Mesenchymal stem cell (in vitro differentiated cells and primary cell): ENCODE data around the gene LRTM2.
A peak's percentile ranks its signal among the peaks of the same experiment; 100 is the strongest.

Source experiments
- DNase-seq: peaks from one replicate; pipeline ENCODE4 v3.0.0-alpha.2; 2013
- H2AFZ ChIP-seq: one replicate; pipeline ENCODE4 v1.6.1; 2013; ENCODE audit warnings: low read depth, mild to moderate bottlenecking, control low read depth, inconsistent platforms, low read length, moderate library complexity
- H2AK5ac ChIP-seq: 2 replicates; pipeline ENCODE4 v1.6.1; 2013; ENCODE audit warnings: low read length, moderate library complexity, mild to moderate bottlenecking, inconsistent platforms; ENCODE audit not compliant: severe bottlenecking
- H2BK120ac ChIP-seq: one replicate; pipeline ENCODE4 v1.6.1; 2013; ENCODE audit warnings: low read depth, mild to moderate bottlenecking, inconsistent platforms, low read length, moderate library complexity
- H2BK12ac ChIP-seq, 2 experiments: one replicate each; pipeline ENCODE4 v1.6.1; 2013; ENCODE audit warnings: inconsistent platforms in 2 of 2, low read length in 2 of 2, mild to moderate bottlenecking in 2 of 2, moderate library complexity in 2 of 2, control low read depth in 1 of 2
- H2BK15ac ChIP-seq: one replicate; pipeline ENCODE4 v1.6.1; 2013; ENCODE audit warnings: mild to moderate bottlenecking, low read depth, inconsistent platforms; ENCODE audit not compliant: poor library complexity, severe bottlenecking
- H2BK5ac ChIP-seq: 2 replicates; pipeline ENCODE4 v1.6.1; 2013; ENCODE audit warnings: low read depth, mild to moderate bottlenecking, low read length, control low read depth, inconsistent platforms; ENCODE audit not compliant: poor library complexity, severe bottlenecking
- H3K14ac ChIP-seq, 2 experiments: one replicate each; pipeline ENCODE4 v1.6.1; 2013; ENCODE audit warnings: inconsistent platforms in 2 of 2, low read length in 2 of 2, control low read depth in 1 of 2, mild to moderate bottlenecking in 1 of 2, moderate library complexity in 1 of 2
- H3K18ac ChIP-seq, 2 experiments: one replicate each; pipeline ENCODE4 v1.6.1; 2013; ENCODE audit warnings: inconsistent platforms in 2 of 2, low read length in 2 of 2, control low read depth in 1 of 2, low read depth in 1 of 2, mild to moderate bottlenecking in 1 of 2
- H3K23ac ChIP-seq, 2 experiments: one replicate each; pipeline ENCODE4 v1.6.1; 2013; ENCODE audit warnings: inconsistent platforms in 2 of 2, low read length in 2 of 2, mild to moderate bottlenecking in 2 of 2, moderate library complexity in 2 of 2, control low read depth in 1 of 2
- H3K27ac ChIP-seq: 2 replicates; pipeline ENCODE4 v1.5.1; 2013; ENCODE audit warnings: mild to moderate bottlenecking, moderate library complexity, low read length, control low read depth, inconsistent platforms; ENCODE audit not compliant: poor library complexity, severe bottlenecking
- H3K27me3 ChIP-seq, 2 experiments: 2 replicates each; pipeline versions ENCODE4 v1.6.1 to v1.7.0; 2013; ENCODE audit warnings: low read length in 2 of 2, mild to moderate bottlenecking in 2 of 2, moderate library complexity in 2 of 2, control low read depth in 1 of 2, inconsistent platforms in 1 of 2; ENCODE audit not compliant: control insufficient read depth in 1 of 2, insufficient read depth in 1 of 2
- H3K36me3 ChIP-seq, 2 experiments: 2 replicates each; pipeline versions ENCODE4 v1.6.1 to v1.7.0; 2013; ENCODE audit warnings: low read length in 2 of 2, control low read depth in 1 of 2, inconsistent platforms in 1 of 2, low read depth in 1 of 2, mild to moderate bottlenecking in 1 of 2; ENCODE audit not compliant: insufficient read depth in 2 of 2, control insufficient read depth in 1 of 2
- H3K4ac ChIP-seq, 2 experiments: one replicate each; pipeline ENCODE4 v1.6.1; 2013; ENCODE audit warnings: inconsistent platforms in 2 of 2, low read length in 2 of 2, mild to moderate bottlenecking in 2 of 2, moderate library complexity in 2 of 2, control low read depth in 1 of 2, low read depth in 1 of 2
- H3K4me1 ChIP-seq: 2 replicates; pipeline ENCODE4 v1.6.1; 2013; ENCODE audit warnings: low read depth, low read length, control low read depth; ENCODE audit not compliant: control insufficient read depth, insufficient read depth
- H3K4me2 ChIP-seq: 2 replicates; pipeline ENCODE4 v1.6.1; 2013; ENCODE audit warnings: low read length, mild to moderate bottlenecking, inconsistent platforms; ENCODE audit not compliant: poor library complexity, severe bottlenecking
- H3K4me3 ChIP-seq, 2 experiments: 2 replicates each; pipeline versions ENCODE4 v1.5.1 to v1.7.0; 2013; ENCODE audit warnings: low read length in 2 of 2, mild to moderate bottlenecking in 2 of 2, control low read depth in 1 of 2, low read depth in 1 of 2; ENCODE audit not compliant: insufficient read depth in 1 of 2
- H3K79me1 ChIP-seq: replicated peaks from 2 replicates; pipeline ENCODE4 v1.6.1; 2013; ENCODE audit warnings: mild to moderate bottlenecking, control low read depth, low read length, inconsistent platforms; ENCODE audit not compliant: poor library complexity, severe bottlenecking
- H3K9ac ChIP-seq: 2 replicates; pipeline ENCODE4 v1.7.0; 2013; ENCODE audit warnings: mild to moderate bottlenecking, low read length, moderate library complexity
- H3K9me3 ChIP-seq: 2 replicates; pipeline ENCODE4 v1.7.0; 2013; ENCODE audit warnings: mild to moderate bottlenecking, low read length; ENCODE audit not compliant: control insufficient read depth
- H4K8ac ChIP-seq: one replicate; pipeline ENCODE4 v1.6.1; 2013; ENCODE audit warnings: inconsistent platforms, mild to moderate bottlenecking, low read length, moderate library complexity
- H4K91ac ChIP-seq: one replicate; pipeline ENCODE4 v1.6.1; 2013; ENCODE audit warnings: mild to moderate bottlenecking, low read length, inconsistent platforms
- WGBS: methylation state at CpG from one replicate; pipeline ENCODE4 v1.1.7; 2013; ENCODE audit warnings: mixed read lengths; 5-methylcytosine and 5-hydroxymethylcytosine counted together

Gene LRTM2

GRCh38 chr12:1795785-1796514 is 24.4 kb upstream of the LRTM2 start:
- H2BK120ac ChIP-seq = no peak overlapping the region
- no peaks in the 10 kb centered on the region for H3K27me3 ChIP-seq
- H4K91ac ChIP-seq = no peak overlapping the region
- H3K36me3 ChIP-seq = peaks cover 0 to 6% of the 10 kb centered on the region in 2 experiments
- H2BK5ac ChIP-seq = no peak overlapping the region
- H2BK15ac ChIP-seq = no peak overlapping the region
- peak overlapping the region in 1 of 2 experiments; percentile 44 for H3K4ac ChIP-seq
- H3K23ac ChIP-seq = peak overlapping the region in 1 of 2 experiments; percentile 34
- peak; percentile 80 for DNase-seq
- H2AFZ ChIP-seq = peak overlapping the region; percentile 83
- WGBS = 19% methylated on average over 31 of the region's 45 CpGs
- peak overlapping the region in 1 of 2 experiments; percentile 76 for H3K18ac ChIP-seq
- peak overlapping the region in 1 of 2 experiments; percentile 44 for H3K14ac ChIP-seq
- no peak overlapping the region for H3K27ac ChIP-seq
- H2BK12ac ChIP-seq = peak overlapping the region in 1 of 2 experiments; percentile 83
- peaks cover 23% of the 10 kb centered on the region for H3K4me1 ChIP-seq
- H3K9ac ChIP-seq = peak overlapping the region; percentile 87
- peak overlapping the region; percentile 70 for H3K4me2 ChIP-seq
- H2AK5ac ChIP-seq = no peak overlapping the region
- peak overlapping the region; percentile 45 for H4K8ac ChIP-seq
- no peaks in the 10 kb centered on the region for H3K9me3 ChIP-seq
- H3K79me1 ChIP-seq = no peaks in the 10 kb centered on the region
- H3K4me3 ChIP-seq = peak overlapping the region in 1 of 2 experiments; percentile 83

- Histone ChIP-seq H3K9ac (peak overlapping the region; percentile 87), H2BK12ac (peak overlapping the region in 1 of 2 experiments; percentile 83)
- WGBS = 41% methylated on average over 42 of the region's 43 CpGs
Observed at GRCh38 chr12:1796515-1797010, 23.8 kb upstream of the LRTM2 start.

GRCh38 chr12:1797011-1797901 is 23.1 kb upstream of the LRTM2 start:
- no peaks in the 10 kb centered on the region for H3K79me1 ChIP-seq
- H3K23ac ChIP-seq = no peak overlapping the region
- peaks cover 18% of the 10 kb centered on the region for H3K4me1 ChIP-seq
- H3K4me3 ChIP-seq = peak overlapping the region in 1 of 2 experiments; percentile 83
- 55% methylated on average over 65 of the region's 71 CpGs for WGBS
- H3K4me2 ChIP-seq = no peak overlapping the region
- DNase-seq = no peak
- no peak overlapping the region for H2AFZ ChIP-seq
- H4K91ac ChIP-seq = peak overlapping the region; percentile 82
- peak overlapping the region; percentile 87 for H3K9ac ChIP-seq
- no peak overlapping the region for H2BK5ac ChIP-seq
- no peak overlapping the region for H2AK5ac ChIP-seq
- no peaks in the 10 kb centered on the region for H3K9me3 ChIP-seq
- H3K27ac ChIP-seq = no peak overlapping the region
- H3K14ac ChIP-seq = no peak overlapping the region
- H2BK12ac ChIP-seq = peak overlapping the region; percentile 23 to 83
- no peak overlapping the region for H2BK120ac ChIP-seq
- H2BK15ac ChIP-seq = peak overlapping the region; percentile 87
- peak overlapping the region; percentile 0 to 13 for H3K4ac ChIP-seq
- H3K27me3 ChIP-seq = no peaks in the 10 kb centered on the region
- H3K36me3 ChIP-seq = peaks cover 0 to 6% of the 10 kb centered on the region in 2 experiments
- H3K18ac ChIP-seq = peak overlapping the region; percentile 6 to 14
- H4K8ac ChIP-seq = peak overlapping the region; percentile 58

More at GRCh38 chr12:1796515-1797010, 23.8 kb upstream of the LRTM2 start:
- Histone ChIP-seq H2AFZ (peak overlapping the region; percentile 83), H4K8ac (peak overlapping the region; percentile 45), H3K4ac (peak overlapping the region; percentile 44 to 59), H3K9me3 (no peaks in the 10 kb centered on the region), H4K91ac (peak overlapping the region; percentile 82), H3K4me3 (peak overlapping the region in 1 of 2 experiments; percentile 83), H3K27me3 (no peaks in the 10 kb centered on the region), H3K79me1 (no peaks in the 10 kb centered on the region), H3K23ac (no peak overlapping the region), H2BK15ac (peak overlapping the region; percentile 87), H3K27ac (no peak overlapping the region), H2BK5ac (no peak overlapping the region), H3K14ac (peak overlapping the region in 1 of 2 experiments; percentile 44), H3K18ac (peak overlapping the region; percentile 14 to 76), H3K4me2 (peak overlapping the region; percentile 70), H3K36me3 (peaks cover 0 to 6% of the 10 kb centered on the region in 2 experiments), H2BK120ac (no peak overlapping the region), H2AK5ac (no peak overlapping the region), H3K4me1 (peaks cover 20% of the 10 kb centered on the region)
- DNase-seq = no peak
